GM12874 (cell line): ENCODE data around the gene MOB3B.

Experiments used
- TF ChIP-seq, protein P1 (sequence below): IDR thresholded peaks from 2 replicates; pipeline ENCODE4 v1.5.1; 2011; ENCODE audit warnings: low read depth, mild to moderate bottlenecking, control low read depth, low read length, moderate library complexity; ENCODE audit not compliant: insufficient read depth

MOB3B gene

DNA sequence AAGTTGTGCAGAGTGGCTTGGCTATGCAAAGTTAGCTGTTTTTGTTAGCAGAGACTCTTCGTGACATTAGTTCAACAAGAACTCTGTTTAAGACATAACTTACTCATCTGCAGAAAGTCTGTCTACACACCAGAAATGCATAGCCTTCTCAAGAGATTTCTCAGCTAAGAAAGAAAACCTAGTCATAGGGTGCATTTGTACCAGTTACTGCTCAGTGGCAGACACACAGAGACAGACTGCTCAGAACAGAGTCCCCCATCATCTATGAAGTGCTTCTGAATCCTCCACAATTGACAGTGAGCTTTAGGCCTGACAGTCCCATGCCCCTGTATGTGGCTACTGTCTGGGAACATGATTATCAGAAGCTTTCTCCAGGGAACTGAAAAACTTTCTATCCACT lies 61.6 kb downstream of the MOB3B start:
- TF ChIP-seq, protein P1, sequence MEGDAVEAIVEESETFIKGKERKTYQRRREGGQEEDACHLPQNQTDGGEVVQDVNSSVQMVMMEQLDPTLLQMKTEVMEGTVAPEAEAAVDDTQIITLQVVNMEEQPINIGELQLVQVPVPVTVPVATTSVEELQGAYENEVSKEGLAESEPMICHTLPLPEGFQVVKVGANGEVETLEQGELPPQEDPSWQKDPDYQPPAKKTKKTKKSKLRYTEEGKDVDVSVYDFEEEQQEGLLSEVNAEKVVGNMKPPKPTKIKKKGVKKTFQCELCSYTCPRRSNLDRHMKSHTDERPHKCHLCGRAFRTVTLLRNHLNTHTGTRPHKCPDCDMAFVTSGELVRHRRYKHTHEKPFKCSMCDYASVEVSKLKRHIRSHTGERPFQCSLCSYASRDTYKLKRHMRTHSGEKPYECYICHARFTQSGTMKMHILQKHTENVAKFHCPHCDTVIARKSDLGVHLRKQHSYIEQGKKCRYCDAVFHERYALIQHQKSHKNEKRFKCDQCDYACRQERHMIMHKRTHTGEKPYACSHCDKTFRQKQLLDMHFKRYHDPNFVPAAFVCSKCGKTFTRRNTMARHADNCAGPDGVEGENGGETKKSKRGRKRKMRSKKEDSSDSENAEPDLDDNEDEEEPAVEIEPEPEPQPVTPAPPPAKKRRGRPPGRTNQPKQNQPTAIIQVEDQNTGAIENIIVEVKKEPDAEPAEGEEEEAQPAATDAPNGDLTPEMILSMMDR: no peak

GRCh38 chr9:27467486-27467885 lies 62.1 kb downstream of the MOB3B start:
- TF ChIP-seq, protein P1: no peak

DNA sequence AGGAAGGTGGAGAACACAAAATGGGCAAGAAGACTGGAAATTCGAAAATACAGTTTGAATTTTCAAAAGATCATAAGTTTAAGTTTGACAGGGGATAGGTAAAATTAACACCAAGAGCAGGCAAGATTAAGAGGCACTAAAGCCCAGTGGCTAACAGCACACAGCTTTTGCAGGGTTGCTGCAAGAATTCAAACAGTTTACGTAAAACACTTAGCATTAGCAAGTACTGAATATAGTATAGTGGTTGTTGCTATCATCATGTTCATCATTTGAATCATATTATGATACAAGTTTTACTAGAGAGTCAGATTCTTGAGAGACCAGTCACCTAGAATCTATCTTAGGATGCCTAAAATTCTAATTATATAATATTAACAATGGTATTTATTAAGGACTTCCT lies 66.8 kb downstream of the MOB3B start:
- TF ChIP-seq, protein P1: no peak

- TF ChIP-seq, protein P1: no peak
Measured at GRCh38 chr9:27462434-27462833, 67.2 kb downstream of the MOB3B start.

- TF ChIP-seq, protein P1: no peak
Measured at GRCh38 chr9:27460226-27461023, 69.2 kb downstream of the MOB3B start.

DNA sequence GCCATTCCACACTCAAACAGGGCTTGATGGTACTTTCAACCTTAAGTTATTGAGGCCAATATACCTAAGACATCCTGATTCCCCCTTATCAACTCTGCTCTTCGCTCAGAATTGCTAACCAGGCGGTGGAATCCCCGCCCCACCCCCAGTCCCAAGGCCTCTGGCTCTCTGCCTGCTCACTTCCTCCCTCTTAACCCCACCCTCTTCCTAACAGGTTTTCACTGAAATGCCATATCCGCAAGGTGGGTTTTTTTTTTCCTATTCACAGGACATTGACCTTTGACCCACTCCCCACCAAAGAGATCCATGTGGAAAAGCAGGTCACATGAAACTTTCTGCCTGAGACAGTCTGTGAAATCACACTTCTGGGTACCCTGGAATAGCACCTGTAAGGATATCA lies 72.2 kb downstream of the MOB3B start:
- TF ChIP-seq, protein P1: no peak

DNA sequence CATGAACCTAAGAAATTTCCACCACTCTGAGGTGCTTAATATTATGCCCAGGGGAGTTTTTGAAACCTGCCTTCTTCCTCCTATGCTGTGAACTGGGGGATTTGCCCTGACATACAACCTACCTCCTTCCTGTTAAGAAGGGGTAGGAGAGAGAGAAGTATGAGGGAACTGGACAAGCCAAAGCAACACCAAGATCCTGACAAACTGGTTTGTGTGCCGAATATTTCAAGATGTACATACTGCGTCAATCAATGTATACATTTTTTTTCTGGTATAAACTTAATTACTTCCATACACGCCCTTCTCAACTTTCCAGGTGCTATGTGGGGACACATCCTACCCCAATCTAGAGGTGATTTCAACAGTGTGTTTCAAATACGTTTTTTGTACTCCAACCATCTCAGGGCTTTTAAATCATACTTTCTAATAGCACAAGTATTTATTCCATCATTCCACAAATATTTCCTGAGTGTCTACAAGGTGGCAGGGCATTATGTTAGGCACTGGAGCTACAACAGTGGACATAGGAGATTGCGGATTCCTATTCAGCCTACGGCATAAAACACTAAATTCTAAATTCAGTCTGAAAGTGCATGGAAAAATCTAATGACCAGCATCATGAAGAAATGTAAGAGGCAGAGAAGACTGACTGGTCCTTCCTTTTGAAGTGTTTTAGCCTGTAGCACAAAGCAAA lies 75.6 kb downstream of the MOB3B start:
- TF ChIP-seq, protein P1: no peak
